B cell (primary cell): ENCODE measurements around the gene ZNF804B. TPM values are rescaled to one million over a fixed set of nuclear protein-coding genes. Genes with fewer than 3 reads are reported as not detected.

ENCODE experiments used
- ATAC-seq: fragments of 200-7000 bp; cut with Tn5 transposase; one replicate; pipeline ENCODE4 v1.10.0; 2021; ENCODE audit warnings: low read depth, mild to moderate bottlenecking, moderate number of reproducible peaks, moderate library complexity
- CTCF ChIA-PET: fragments of 350-600 bp; sonication (Branson Sonifier 250); formaldehyde crosslinking; loops from one replicate; lab custom pipeline; 2021; ENCODE audit warnings: antibody characterized with exemption, inconsistent platforms; lab: Charles Lee
- POLR2A ChIA-PET: fragments of 350-600 bp; sonication (Branson Sonifier 250); formaldehyde crosslinking; loops from one replicate; lab custom pipeline; 2021; ENCODE audit warnings: antibody characterized with exemption; lab: Charles Lee
- DNase-seq: peaks from one replicate; pipeline ENCODE4 v3.0.0; 2013
- H2AFZ ChIP-seq: 2 replicates; pipeline ENCODE4 v1.6.1; 2012; ENCODE audit warnings: mild to moderate bottlenecking, low read depth, low read length; ENCODE audit not compliant: insufficient read depth, poor library complexity, severe bottlenecking
- H3K27ac ChIP-seq, 2 donors: 1 replicate in 1 of 2; 2 replicates in 1 of 2; pipeline ENCODE4 v1.5.1; 2012 to 2013; ENCODE audit warnings: low read length in 2 of 2, mild to moderate bottlenecking in 2 of 2, moderate library complexity in 1 of 2
- H3K27me3 ChIP-seq, 4 experiments: fragments of 200-600 bp in 1 of 4; sonication (generic) in 1 of 4; replicated peaks in 1 of 4; 1 replicate in 2 of 4; 2 replicates in 2 of 4; pipeline versions ENCODE4 v1.6.1 to v1.7.0; 2013 to 2016; ENCODE audit warnings: low read length in 3 of 4, mild to moderate bottlenecking in 2 of 4, mixed read lengths in 1 of 4, moderate library complexity in 1 of 4; ENCODE audit not compliant: insufficient read depth in 4 of 4, control insufficient read depth in 3 of 4; ENCODE audit errors: control extremely low read depth in 1 of 4
- H3K36me3 ChIP-seq, 2 experiments: replicated peaks in 1 of 2; 1 replicate in 1 of 2; 2 replicates in 1 of 2; pipeline versions ENCODE4 v1.6.1 to v1.7.1; 2013; ENCODE audit warnings: low read length in 1 of 2; ENCODE audit not compliant: insufficient read depth in 2 of 2, control insufficient read depth in 1 of 2; ENCODE audit errors: control extremely low read depth in 1 of 2, extremely low read depth in 1 of 2
- H3K4me1 ChIP-seq, 2 donors: fragments of 200-600 bp in 1 of 2; sonication (generic) in 1 of 2; 1 replicate in 1 of 2; 2 replicates in 1 of 2; pipeline versions ENCODE4 v1.5.1 to v1.6.1; 2013 to 2017; ENCODE audit warnings: low read length in 2 of 2; ENCODE audit not compliant: control insufficient read depth in 2 of 2, insufficient read depth in 2 of 2
- H3K4me2 ChIP-seq: replicated peaks from 2 replicates; pipeline ENCODE3; 2012; ENCODE audit warnings: mild to moderate bottlenecking, low read depth, low read length; ENCODE audit not compliant: poor library complexity, severe bottlenecking
- H3K4me3 ChIP-seq, 5 experiments: fragments of 200-600 bp in 1 of 5; sonication (generic) in 1 of 5; 1 replicate in 3 of 5; 2 replicates in 2 of 5; pipeline versions ENCODE4 v1.5.1 to v1.7.0; 2011 to 2016; ENCODE audit warnings: low read length in 4 of 5, mild to moderate bottlenecking in 4 of 5, low read depth in 2 of 5, control low read depth in 1 of 5, moderate library complexity in 1 of 5; ENCODE audit not compliant: insufficient read depth in 1 of 5; ENCODE audit errors: control extremely low read depth in 1 of 5, extremely low read depth in 1 of 5
- H3K79me2 ChIP-seq: fragments of 200-600 bp; sonication (generic); one replicate; pipeline ENCODE4 v1.6.0; 2016; ENCODE audit warnings: low read length; ENCODE audit not compliant: control insufficient read depth, insufficient read depth
- H3K9ac ChIP-seq: fragments of 200-600 bp; sonication (generic); 2 replicates; pipeline ENCODE4 v1.6.1; 2017; ENCODE audit warnings: mild to moderate bottlenecking, low read length, moderate library complexity
- H3K9me3 ChIP-seq, 3 donors: one replicate each; pipeline versions ENCODE4 v1.6.1 to v1.7.1; 2013; ENCODE audit warnings: low read length in 2 of 3; ENCODE audit not compliant: control insufficient read depth in 2 of 3, insufficient read depth in 1 of 3; ENCODE audit errors: control extremely low read depth in 1 of 3
- H4K20me1 ChIP-seq: 2 replicates; pipeline ENCODE4 v1.6.0; 2012; ENCODE audit warnings: mild to moderate bottlenecking, low read length; ENCODE audit not compliant: insufficient read depth, control insufficient read depth, poor library complexity, severe bottlenecking
- H3K27ac Mint-ChIP-seq: one replicate; pipeline ENCODE4 v1.8.0; 2021; ENCODE audit warnings: mixed read lengths
- H3K27me3 Mint-ChIP-seq: one replicate; pipeline ENCODE4 v1.8.0; 2021; ENCODE audit warnings: mixed read lengths
- H3K4me1 Mint-ChIP-seq: one replicate; pipeline ENCODE4 v1.8.0; 2021; ENCODE audit warnings: mixed read lengths
- H3K4me3 Mint-ChIP-seq: one replicate; pipeline ENCODE4 v1.8.0; 2021; ENCODE audit warnings: mixed read lengths
- H3K9me3 Mint-ChIP-seq: one replicate; pipeline ENCODE4 v1.8.0; 2022; ENCODE audit warnings: mixed read lengths; ENCODE audit not compliant: insufficient read depth
- EZH2 ChIP-seq: IDR thresholded peaks from 2 replicates; pipeline ENCODE4 v1.6.1; 2012; ENCODE audit warnings: borderline replicate concordance, low read depth, mild to moderate bottlenecking, moderate library complexity, low read length; ENCODE audit not compliant: insufficient read depth, poor library complexity, severe bottlenecking
- WGBS: methylation state at CpG from one replicate; pipeline ENCODE4 v1.1.5; 2013; ENCODE audit warnings: missing lambda C conversion rate; ENCODE audit not compliant: insufficient coverage; 5-methylcytosine and 5-hydroxymethylcytosine counted together
- intact Hi-C: fragments of 100-400 bp; cut with micrococcal nuclease; formaldehyde crosslinking; loops from one replicate; pipeline ENCODE4 v1.10.0; 2022
- polyA plus RNA-seq: library from polyadenylated mRNA; depleted of rRNA; stranded (reverse); fragments of >200 nt; gene quantifications from 2 replicates; pipeline ENCODE4 v1.2.3, GENCODE V29; 2012
- total RNA-seq, 2 donors: library from RNA; stranded (reverse); fragments of 120-200 nt in 1 of 2; gene quantifications; 1 replicate in 1 of 2; 2 replicates in 1 of 2; pipeline versions ENCODE4 v1.2.3 to v1.2.4, GENCODE V29; 2013 to 2022
- TF ChIP-seq, protein P1 (sequence below): fragments of 200-600 bp; IDR thresholded peaks from one replicate; pipeline ENCODE4 v1.8.0; 2022; ENCODE audit warnings: antibody characterized with exemption, mild to moderate bottlenecking

Gene ZNF804B
- total and polyA plus RNA-seq, 2 donors (not counting 1 experiment from before 2014, with no cell fraction given), result not detected

DNA sequence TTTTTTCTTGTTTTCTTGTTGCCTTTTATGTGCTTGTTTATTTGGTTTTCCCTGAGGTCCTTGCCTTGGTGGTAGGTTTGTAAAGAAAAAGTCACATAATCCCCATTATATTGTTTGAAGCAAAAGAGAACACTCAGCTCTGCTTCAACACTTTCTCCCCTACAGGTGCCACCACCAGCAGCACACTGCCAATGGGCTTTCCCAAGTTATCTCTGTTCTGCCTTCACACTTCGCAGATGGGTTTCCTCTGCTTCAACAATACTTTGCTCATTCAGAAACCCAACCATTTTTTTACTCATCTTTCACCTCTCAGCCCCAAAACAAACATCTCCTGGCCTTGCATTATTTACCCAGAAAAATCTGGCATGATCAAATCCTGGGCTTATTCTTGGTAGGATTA, 411.1 kb downstream of the ZNF804B start:
- H3K79me2 ChIP-seq, result no peaks in the 10 kb centered on the region
- H3K9me3 ChIP-seq, result no peaks in the 10 kb centered on the region
- H3K4me2 ChIP-seq, result no peak overlapping the region
- no peaks in the 10 kb centered on the region for H3K4me1 ChIP-seq
- DNase-seq (no peak), ATAC-seq (no peak)
- intact Hi-C loops, result no loop called here
- Mint-ChIP-seq H3K4me1 (no peaks in the 10 kb centered on the region), H3K4me3 (no peak overlapping the region), H3K27me3 (no peaks in the 10 kb centered on the region), H3K9me3 (peaks cover 6% of the 10 kb centered on the region), H3K27ac (no peak overlapping the region)
- no peaks in the 10 kb centered on the region for H4K20me1 ChIP-seq
- ChIA-PET CTCF (no interaction called here), POLR2A (no interaction called here)
- H3K9ac ChIP-seq, result no peak overlapping the region
- no peaks in the 10 kb centered on the region for H3K36me3 ChIP-seq
- H3K4me3 ChIP-seq, result no peak overlapping the region
- no peak overlapping the region for H3K27ac ChIP-seq
- TF ChIP-seq, protein P1, sequence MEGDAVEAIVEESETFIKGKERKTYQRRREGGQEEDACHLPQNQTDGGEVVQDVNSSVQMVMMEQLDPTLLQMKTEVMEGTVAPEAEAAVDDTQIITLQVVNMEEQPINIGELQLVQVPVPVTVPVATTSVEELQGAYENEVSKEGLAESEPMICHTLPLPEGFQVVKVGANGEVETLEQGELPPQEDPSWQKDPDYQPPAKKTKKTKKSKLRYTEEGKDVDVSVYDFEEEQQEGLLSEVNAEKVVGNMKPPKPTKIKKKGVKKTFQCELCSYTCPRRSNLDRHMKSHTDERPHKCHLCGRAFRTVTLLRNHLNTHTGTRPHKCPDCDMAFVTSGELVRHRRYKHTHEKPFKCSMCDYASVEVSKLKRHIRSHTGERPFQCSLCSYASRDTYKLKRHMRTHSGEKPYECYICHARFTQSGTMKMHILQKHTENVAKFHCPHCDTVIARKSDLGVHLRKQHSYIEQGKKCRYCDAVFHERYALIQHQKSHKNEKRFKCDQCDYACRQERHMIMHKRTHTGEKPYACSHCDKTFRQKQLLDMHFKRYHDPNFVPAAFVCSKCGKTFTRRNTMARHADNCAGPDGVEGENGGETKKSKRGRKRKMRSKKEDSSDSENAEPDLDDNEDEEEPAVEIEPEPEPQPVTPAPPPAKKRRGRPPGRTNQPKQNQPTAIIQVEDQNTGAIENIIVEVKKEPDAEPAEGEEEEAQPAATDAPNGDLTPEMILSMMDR, result no peak
- TF ChIP-seq EZH2, result no peak
- no peak overlapping the region for H2AFZ ChIP-seq
- 67% methylated on average over 1 of the region's 1 CpG for WGBS
- H3K27me3 ChIP-seq, result no peaks in the 10 kb centered on the region

DNA sequence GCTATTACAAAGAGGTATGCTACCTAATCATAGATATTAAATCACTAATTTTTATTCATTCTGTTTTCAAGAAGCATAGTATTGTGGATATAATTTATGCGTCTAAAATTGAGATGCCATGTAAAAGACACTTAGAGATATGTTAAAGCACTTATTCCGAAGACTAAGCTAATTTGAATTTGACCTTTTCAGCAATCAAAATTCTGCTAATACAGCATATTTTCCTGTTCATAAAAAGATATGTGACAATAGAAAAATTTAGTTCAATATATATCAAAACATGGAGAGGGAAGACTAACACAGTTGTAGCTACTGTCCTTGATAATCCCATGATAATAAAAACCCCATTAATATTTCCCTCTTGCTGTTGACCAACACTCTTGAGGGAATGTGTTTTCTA, 422.6 kb downstream of the ZNF804B start:
- Histone ChIP-seq H3K27ac (no peak overlapping the region), H3K36me3 (no peaks in the 10 kb centered on the region), H3K4me2 (no peak overlapping the region), H3K9me3 (peaks cover 0 to 6% (median 0%) of the 10 kb centered on the region in 3 donors), H3K4me3 (no peak overlapping the region), H3K79me2 (no peaks in the 10 kb centered on the region), H2AFZ (no peak overlapping the region), H4K20me1 (no peaks in the 10 kb centered on the region), H3K9ac (no peak overlapping the region), H3K27me3 (no peaks in the 10 kb centered on the region), H3K4me1 (no peaks in the 10 kb centered on the region)
- WGBS, result no CpG with 5 or more reads among the region's 2 CpGs
- ChIA-PET POLR2A (no interaction called here), CTCF (no interaction called here)
- ATAC-seq (no peak), DNase-seq (no peak)
- TF ChIP-seq EZH2, result no peak
- TF ChIP-seq, protein P1, result no peak
- Mint-ChIP-seq H3K4me1 (no peaks in the 10 kb centered on the region), H3K9me3 (peaks cover 9% of the 10 kb centered on the region), H3K27ac (no peak overlapping the region), H3K4me3 (no peak overlapping the region), H3K27me3 (no peaks in the 10 kb centered on the region)
- intact Hi-C loops, result no loop called here
